PC-9 (cell line): ENCODE measurements around the gene CENPV. TPM values are rescaled to one million over a fixed set of nuclear protein-coding genes. Genes with fewer than 3 reads are reported as not detected.

Experiments
- BruUV-seq: library from RNA; stranded (reverse); fragments of 400-500 nt; replicated peaks from 2 replicates; lab custom pipeline; 2021; lab: Mats Ljungman, UMichigan
- CTCF ChIA-PET: fragments of 300-600 bp; sonication (Branson Sonifier 250); formaldehyde crosslinking; loops from one replicate; lab custom pipeline; 2022; ENCODE audit warnings: antibody characterized with exemption; lab: Charles Lee
- POLR2A ChIA-PET: fragments of 300-600 bp; sonication (Branson Sonifier 250); formaldehyde crosslinking; loops from one replicate; lab custom pipeline; 2022; ENCODE audit warnings: antibody characterized with exemption; ENCODE audit not compliant: unreplicated experiment; lab: Charles Lee
- DNase-seq, 2 experiments: peaks; one replicate each; pipeline versions ENCODE4 v3.0.0 to v3.0.0-alpha.2; 2015 to 2022; ENCODE audit warnings: mixed read lengths in 1 of 2
- H2AFZ ChIP-seq: fragments of 200-600 bp; sonication (generic); 2 replicates; pipeline ENCODE4 v1.8.1; 2017; ENCODE audit warnings: antibody characterized with exemption
- H3F3A ChIP-seq: fragments of 200-600 bp; sonication (generic); 2 replicates; pipeline ENCODE4 v1.8.1; 2017; ENCODE audit warnings: antibody characterized with exemption, mild to moderate bottlenecking, low read depth; ENCODE audit not compliant: insufficient read depth
- H3K27ac ChIP-seq: fragments of 200-600 bp; sonication (generic); 2 replicates; pipeline ENCODE4 v1.6.1; 2016; ENCODE audit warnings: mixed run types
- H3K27me3 ChIP-seq: fragments of 200-600 bp; sonication (generic); 2 replicates; pipeline ENCODE4 v1.6.1; 2016; ENCODE audit warnings: low read depth, mixed run types; ENCODE audit not compliant: insufficient read depth
- H3K36me3 ChIP-seq: fragments of 200-600 bp; sonication (generic); 2 replicates; pipeline ENCODE4 v1.6.1; 2016; ENCODE audit warnings: low read depth, mixed run types
- H3K4me1 ChIP-seq: fragments of 200-600 bp; sonication (generic); replicated peaks from 2 replicates; pipeline ENCODE4 v1.6.1; 2016; ENCODE audit warnings: mixed run types; ENCODE audit not compliant: insufficient read depth
- H3K4me2 ChIP-seq: fragments of 200-600 bp; sonication (generic); 2 replicates; pipeline ENCODE4 v1.6.1; 2017; ENCODE audit warnings: mixed run types
- H3K4me3 ChIP-seq: fragments of 200-600 bp; sonication (generic); 2 replicates; pipeline ENCODE4 v1.6.1; 2016; ENCODE audit warnings: mixed run types
- H3K79me2 ChIP-seq: fragments of 200-600 bp; sonication (generic); 2 replicates; pipeline ENCODE4 v1.6.1; 2017; ENCODE audit warnings: low read depth, mixed run types
- H3K9me2 ChIP-seq: fragments of 200-600 bp; sonication (generic); 2 replicates; pipeline ENCODE4 v1.8.1; 2017; ENCODE audit warnings: mild to moderate bottlenecking; ENCODE audit not compliant: insufficient read depth
- H3K9me3 ChIP-seq: fragments of 200-600 bp; sonication (generic); 2 replicates; pipeline ENCODE4 v1.8.1; 2016; ENCODE audit warnings: low read depth; ENCODE audit not compliant: insufficient read depth
- H4K20me1 ChIP-seq: fragments of 200-600 bp; sonication (generic); 2 replicates; pipeline ENCODE4 v1.8.1; 2017; ENCODE audit not compliant: insufficient read depth
- EZH2 ChIP-seq: fragments of 200-600 bp; sonication (generic); IDR thresholded peaks from 2 replicates; pipeline ENCODE4 v1.8.0; 2017; ENCODE audit warnings: antibody characterized with exemption, low read depth
- intact Hi-C: fragments of 100-400 bp; cut with micrococcal nuclease; formaldehyde crosslinking; loops from one replicate; pipeline ENCODE4 v1.10.0; 2022; ENCODE audit not compliant: unreplicated experiment
- total RNA-seq: library from RNA; stranded (reverse); gene quantifications from 2 replicates; pipeline ENCODE4 v1.2.3, GENCODE V29; 2021
- TF ChIP-seq, protein P1 (sequence below): fragments of 200-600 bp; sonication (generic); conservative IDR thresholded peaks from 2 replicates; pipeline ENCODE4 v1.6.1; 2017; ENCODE audit warnings: mixed run types, antibody characterized with exemption, mild to moderate bottlenecking, moderate library complexity

Gene CENPV
- total RNA-seq, 1 experiment from 2014 or later = 12.6 TPM

DNA sequence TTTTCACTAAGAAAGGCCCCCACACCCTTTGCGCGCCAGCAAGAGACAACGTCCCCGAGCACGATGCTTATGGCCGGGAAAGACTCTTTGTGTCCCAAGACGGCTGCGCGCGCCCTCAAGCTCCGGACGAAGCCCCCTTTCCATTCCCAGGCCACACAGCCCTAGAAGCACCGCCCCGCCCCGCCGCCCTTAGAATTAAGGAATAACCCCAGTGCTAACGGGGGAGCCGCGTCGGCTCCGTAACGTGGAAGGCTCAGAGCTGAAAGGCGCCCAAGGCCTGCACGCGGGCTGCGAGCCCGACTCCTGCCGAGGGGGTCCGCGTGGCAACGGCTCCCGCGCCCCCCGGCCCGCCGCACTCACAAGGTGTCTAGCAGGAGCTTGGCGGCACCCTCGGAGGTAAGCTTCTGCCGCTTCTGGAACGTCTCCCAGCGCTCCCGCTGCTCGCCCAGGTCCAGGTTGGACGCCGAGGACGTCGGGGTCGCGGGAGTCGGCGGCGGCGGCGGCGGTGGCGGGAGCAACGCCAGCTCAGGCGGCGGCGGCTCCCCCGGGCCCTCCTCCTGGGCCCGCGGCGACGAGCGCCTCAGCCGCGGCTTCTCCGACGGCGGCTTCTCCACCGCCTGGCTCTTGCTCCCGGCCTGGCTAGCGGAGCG is 477 bp downstream of the CENPV start:
- H3K36me3 ChIP-seq = no peaks in the 10 kb centered on the region
- no peak for TF ChIP-seq EZH2
- TF ChIP-seq, protein P1, sequence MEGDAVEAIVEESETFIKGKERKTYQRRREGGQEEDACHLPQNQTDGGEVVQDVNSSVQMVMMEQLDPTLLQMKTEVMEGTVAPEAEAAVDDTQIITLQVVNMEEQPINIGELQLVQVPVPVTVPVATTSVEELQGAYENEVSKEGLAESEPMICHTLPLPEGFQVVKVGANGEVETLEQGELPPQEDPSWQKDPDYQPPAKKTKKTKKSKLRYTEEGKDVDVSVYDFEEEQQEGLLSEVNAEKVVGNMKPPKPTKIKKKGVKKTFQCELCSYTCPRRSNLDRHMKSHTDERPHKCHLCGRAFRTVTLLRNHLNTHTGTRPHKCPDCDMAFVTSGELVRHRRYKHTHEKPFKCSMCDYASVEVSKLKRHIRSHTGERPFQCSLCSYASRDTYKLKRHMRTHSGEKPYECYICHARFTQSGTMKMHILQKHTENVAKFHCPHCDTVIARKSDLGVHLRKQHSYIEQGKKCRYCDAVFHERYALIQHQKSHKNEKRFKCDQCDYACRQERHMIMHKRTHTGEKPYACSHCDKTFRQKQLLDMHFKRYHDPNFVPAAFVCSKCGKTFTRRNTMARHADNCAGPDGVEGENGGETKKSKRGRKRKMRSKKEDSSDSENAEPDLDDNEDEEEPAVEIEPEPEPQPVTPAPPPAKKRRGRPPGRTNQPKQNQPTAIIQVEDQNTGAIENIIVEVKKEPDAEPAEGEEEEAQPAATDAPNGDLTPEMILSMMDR = no peak
- peak in 1 of 2 experiments; percentile 49 for DNase-seq
- peak overlapping the region; percentile 73 for H3K4me3 ChIP-seq
- no peaks in the 10 kb centered on the region for H3K27me3 ChIP-seq
- peaks cover 13% of the 10 kb centered on the region for H3K79me2 ChIP-seq
- H3K9me3 ChIP-seq = no peaks in the 10 kb centered on the region
- H3K4me2 ChIP-seq = peak overlapping the region; percentile 96
- BruUV-seq = no TSS peak
- POLR2A ChIA-PET = interaction anchor here (0.6 to 0.7 kb wide), 2 partner anchors 67 to 703 kb away, joined by 6 to 7 read pairs; no protein-coding TSS in a partner anchor
- no peak overlapping the region for H3K27ac ChIP-seq
- no peaks in the 10 kb centered on the region; the same call in 1 of the 2 replicates for H3F3A ChIP-seq
- intact Hi-C loops = loop anchor here (5.0 kb wide), 2 partner anchors 65 to 135 kb away; partner anchors contain the start of genes NCOR1 and PIGL
- H2AFZ ChIP-seq = peak overlapping the region; percentile 82
- H4K20me1 ChIP-seq = no peaks in the 10 kb centered on the region
- peaks cover 10% of the 10 kb centered on the region for H3K4me1 ChIP-seq
- CTCF ChIA-PET = interaction anchor here (0.6 to 1.0 kb wide), 4 partner anchors 11 to 122 kb away, joined by 4 to 8 read pairs (median 6); no protein-coding TSS in a partner anchor
- no peaks in the 10 kb centered on the region for H3K9me2 ChIP-seq

DNA sequence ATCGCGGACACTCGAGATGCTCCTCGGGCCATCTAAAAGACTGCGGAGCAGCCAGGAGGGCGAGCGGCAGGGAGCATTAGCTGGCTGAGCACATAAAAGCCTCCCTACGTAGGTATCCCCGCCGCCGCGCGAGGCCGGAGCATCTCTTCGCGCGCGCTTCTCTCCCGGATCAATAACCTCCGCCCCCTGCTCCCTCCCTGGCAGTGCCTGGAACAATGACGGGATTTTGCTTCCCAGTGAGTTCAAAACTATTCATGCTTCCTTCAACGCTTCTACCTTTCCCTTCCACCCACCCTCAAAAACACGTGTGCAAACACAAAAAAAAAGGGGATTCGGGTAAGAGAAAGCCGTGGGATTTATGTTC is 984 bp downstream of the CENPV start:
- Histone ChIP-seq H3K4me3 (peak overlapping the region; percentile 73), H3K4me2 (peak overlapping the region; percentile 96), H3K27ac (no peak overlapping the region), H3K79me2 (peaks cover 13% of the 10 kb centered on the region), H2AFZ (peak overlapping the region; percentile 82), H3K4me1 (peaks cover 10% of the 10 kb centered on the region), H3K36me3 (no peaks in the 10 kb centered on the region), H3K9me2 (no peaks in the 10 kb centered on the region), H3F3A (no peaks in the 10 kb centered on the region; the same call in 1 of the 2 replicates), H3K9me3 (no peaks in the 10 kb centered on the region), H4K20me1 (no peaks in the 10 kb centered on the region), H3K27me3 (no peaks in the 10 kb centered on the region)
- POLR2A ChIA-PET = no interaction called here
- no peak for TF ChIP-seq EZH2
- TF ChIP-seq, protein P1 = no peak
- CTCF ChIA-PET = interaction anchor here (0.6 to 1.0 kb wide), 2 partner anchors 94 to 122 kb away, joined by 4 to 7 read pairs; no protein-coding TSS in a partner anchor
- intact Hi-C loops = loop anchor here (5.0 kb wide), 2 partner anchors 65 to 135 kb away; partner anchors contain the start of genes NCOR1 and PIGL
- TSS peak; percentile 64 for BruUV-seq
- DNase-seq = peak in 1 of 2 experiments; percentile 8

DNA sequence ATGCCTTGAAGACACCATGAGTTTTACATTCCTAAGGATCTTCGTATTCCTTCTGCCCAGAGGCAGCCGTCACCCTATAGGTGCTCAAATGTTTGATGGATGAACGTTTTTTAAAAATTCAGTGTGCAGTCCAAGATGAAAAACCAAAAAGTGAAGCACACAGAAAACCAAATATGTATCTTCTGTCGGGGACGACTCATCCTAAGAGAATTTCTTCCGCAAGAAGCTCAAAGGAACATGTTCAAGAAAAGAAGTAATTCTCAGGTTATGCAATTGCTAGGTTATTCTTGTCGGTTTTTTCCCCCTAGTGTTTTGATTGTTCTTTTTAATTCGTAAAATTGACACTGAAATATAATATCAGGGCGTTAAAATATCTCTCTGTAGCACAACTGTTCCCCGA is 1.4 kb downstream of the CENPV start:
- Histone ChIP-seq H3K27ac (no peak overlapping the region), H2AFZ (peak overlapping the region; percentile 82), H3K4me2 (peak overlapping the region; percentile 96), H3F3A (no peaks in the 10 kb centered on the region; the same call in 1 of the 2 replicates), H3K4me1 (peaks cover 10% of the 10 kb centered on the region), H3K79me2 (peaks cover 13% of the 10 kb centered on the region), H3K27me3 (no peaks in the 10 kb centered on the region), H3K9me2 (no peaks in the 10 kb centered on the region), H3K4me3 (peak overlapping the region; percentile 73), H3K36me3 (no peaks in the 10 kb centered on the region), H3K9me3 (no peaks in the 10 kb centered on the region), H4K20me1 (no peaks in the 10 kb centered on the region)
- ChIA-PET POLR2A (no interaction called here), CTCF (no interaction called here)
- BruUV-seq = no TSS peak
- TF ChIP-seq, protein P1 = no peak
- TF ChIP-seq EZH2 = no peak
- DNase-seq = no peak
- intact Hi-C loops = loop anchor here (5.0 kb wide), 2 partner anchors 65 to 135 kb away; partner anchors contain the start of genes NCOR1 and PIGL
